GM12892 (cell line): ENCODE data around the gene CHPF2.

Experiments used
- POLR2A ChIP-seq: IDR thresholded peaks from 2 replicates; pipeline ENCODE4 v1.6.1; 2011; ENCODE audit warnings: low read depth, low read length, control low read depth
- POLR2AphosphoS5 ChIP-seq: IDR thresholded peaks from 2 replicates; pipeline ENCODE4 v1.6.1; 2011; ENCODE audit warnings: low read depth, low read length, control low read depth
- TAF1 ChIP-seq: IDR thresholded peaks from 2 replicates; pipeline ENCODE4 v1.6.1; 2011; ENCODE audit warnings: low read depth, mild to moderate bottlenecking, control low read depth, low read length, borderline replicate concordance

GRCh38 chr7:151282111-151282510, 49.8 kb downstream of the CHPF2 start:
- no peak for TF ChIP-seq POLR2AphosphoS5
- TF ChIP-seq TAF1 = no peak
- TF ChIP-seq POLR2A = no peak
